GM18909 (cell line): ENCODE measurements around the gene PPARGC1A.

Experiments used
- ATAC-seq: cut with Tn5 transposase; IDR thresholded peaks from one replicate; pipeline ENCODE4 v1.9.1; 2021; ENCODE audit warnings: mild to moderate bottlenecking; ENCODE audit not compliant: unreplicated experiment, poor library complexity

The PPARGC1A gene

GRCh38 chr4:23882976-23883531 lies 6.8 kb downstream of the PPARGC1A start:
- no peak for ATAC-seq

- ATAC-seq: no peak
Observed at GRCh38 chr4:23881674-23882337, 8.0 kb downstream of the PPARGC1A start.

GRCh38 chr4:23881052-23881501 lies 8.8 kb downstream of the PPARGC1A start:
- ATAC-seq: no peak

- ATAC-seq: no peak
Observed at GRCh38 chr4:23878912-23879732, 10.7 kb downstream of the PPARGC1A start.

- ATAC-seq: no peak
Observed at GRCh38 chr4:23878246-23878891, 11.5 kb downstream of the PPARGC1A start.

GRCh38 chr4:23877758-23878229 lies 12.1 kb downstream of the PPARGC1A start:
- no peak for ATAC-seq

GRCh38 chr4:23876418-23877089 lies 13.3 kb downstream of the PPARGC1A start:
- no peak for ATAC-seq

GRCh38 chr4:23875317-23875716 lies 14.5 kb downstream of the PPARGC1A start:
- ATAC-seq: no peak

- no peak for ATAC-seq
Observed at GRCh38 chr4:23874536-23874901, 15.3 kb downstream of the PPARGC1A start.

GRCh38 chr4:23873717-23874535 lies 15.9 kb downstream of the PPARGC1A start:
- no peak for ATAC-seq

GRCh38 chr4:23871426-23871825 lies 18.4 kb downstream of the PPARGC1A start:
- no peak for ATAC-seq

- no peak for ATAC-seq
Observed at GRCh38 chr4:23866450-23867075, 23.3 kb downstream of the PPARGC1A start.

- ATAC-seq: no peak
Observed at GRCh38 chr4:23861897-23862296, 27.9 kb downstream of the PPARGC1A start.

GRCh38 chr4:23860919-23861318 lies 28.9 kb downstream of the PPARGC1A start:
- no peak for ATAC-seq

GRCh38 chr4:23857367-23857959 lies 32.4 kb downstream of the PPARGC1A start:
- no peak for ATAC-seq

- no peak for ATAC-seq
Observed at GRCh38 chr4:23856630-23857029, 33.2 kb downstream of the PPARGC1A start.

GRCh38 chr4:23855912-23856605 lies 33.8 kb downstream of the PPARGC1A start:
- ATAC-seq: no peak
